Fibroblast of pulmonary artery (primary cell): ENCODE results near the gene PIP4K2C.

Experiments
- DNase-seq: peaks from one replicate; pipeline ENCODE4 v3.0.0-alpha.2; 2010; ENCODE audit warnings: low read depth
- H3K4me3 ChIP-seq: replicated peaks from 2 replicates; pipeline ENCODE4 v1.5.1; 2011; ENCODE audit warnings: low read depth, mild to moderate bottlenecking, control low read depth, low read length, moderate library complexity
- CTCF ChIP-seq: IDR thresholded peaks from 2 replicates; pipeline ENCODE4 v1.5.1; 2011; ENCODE audit warnings: mild to moderate bottlenecking, control low read depth, low read length, inconsistent platforms; ENCODE audit errors: missing control alignments

PIP4K2C gene

GRCh38 chr12:57547288-57548012 is 43.5 kb upstream of the PIP4K2C start:
- no peak for DNase-seq
- TF ChIP-seq CTCF = no peak
- peak overlapping the region; percentile 89 for H3K4me3 ChIP-seq

DNA sequence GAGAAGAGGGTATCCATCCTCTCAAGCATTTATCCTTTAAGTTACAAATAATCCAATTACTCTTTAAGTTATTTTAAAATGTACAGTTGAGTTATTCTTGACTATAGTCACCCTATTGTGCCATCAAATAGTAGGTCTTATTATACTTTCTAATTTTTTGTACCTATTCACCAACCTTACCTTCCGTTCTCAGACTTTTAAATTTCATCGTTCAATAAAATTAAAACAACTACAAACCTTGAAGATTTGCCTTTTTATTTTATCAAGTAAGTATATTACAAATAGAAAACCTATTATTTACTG is 43.0 kb upstream of the PIP4K2C start:
- DNase-seq = no peak
- no peak overlapping the region for H3K4me3 ChIP-seq
- no peak for TF ChIP-seq CTCF

GRCh38 chr12:57548488-57548887 is 42.5 kb upstream of the PIP4K2C start:
- TF ChIP-seq CTCF = no peak
- H3K4me3 ChIP-seq = no peak overlapping the region
- no peak for DNase-seq

DNA sequence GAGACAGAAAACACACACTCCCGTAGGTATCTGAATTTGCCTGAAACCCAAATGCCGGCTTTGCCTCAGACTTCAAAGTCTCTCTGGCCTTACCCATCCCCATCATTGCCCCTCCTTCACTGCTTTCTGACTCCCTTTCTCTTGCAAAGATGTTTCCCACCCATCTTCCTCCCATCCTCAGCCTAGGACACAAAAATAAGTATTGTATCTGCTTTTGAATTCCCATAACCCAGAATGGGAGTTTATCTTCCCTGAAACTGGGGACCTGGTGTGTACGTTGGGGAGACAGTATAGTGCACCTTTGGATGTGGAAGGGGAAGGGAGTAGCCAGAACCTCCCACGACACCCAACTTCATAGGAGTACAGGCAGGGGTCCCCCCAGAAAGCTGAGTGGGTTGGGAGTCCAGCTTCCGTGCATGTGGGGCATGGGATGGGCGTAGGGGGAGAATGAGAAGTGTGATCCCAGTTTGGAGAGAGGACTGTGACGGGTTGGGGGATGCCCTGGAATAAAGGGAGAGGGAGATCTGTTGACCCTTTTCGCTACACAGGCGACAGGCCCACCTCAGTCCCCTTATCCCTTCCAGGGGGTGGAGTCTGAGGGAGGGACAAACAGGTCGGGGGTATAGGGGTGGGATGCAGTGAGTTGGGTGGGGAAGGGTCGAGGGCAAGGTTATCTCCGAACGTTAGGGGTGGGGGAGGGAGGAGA is 41.6 kb upstream of the PIP4K2C start:
- no peak for TF ChIP-seq CTCF
- H3K4me3 ChIP-seq = no peak overlapping the region
- DNase-seq = no peak

GRCh38 chr12:57549909-57550640 is 40.9 kb upstream of the PIP4K2C start, which contains the start of gene KIF5A:
TSS of gene KIF5A (plus strand) at chr12:57550044. CDS start at chr12:57550272, 228 bp downstream.
- DNase-seq = no peak
- H3K4me3 ChIP-seq = peak within 1 kb of the TSS; percentile 35
- no peak for TF ChIP-seq CTCF

GRCh38 chr12:57550641-57551549 is 40.1 kb upstream of the PIP4K2C start:
- no peak for DNase-seq
- no peak for TF ChIP-seq CTCF
- H3K4me3 ChIP-seq = no peak overlapping the region
